C4-2B (cell line): ENCODE results near the gene GPR183.

Source experiments
- ZFX ChIP-seq: fragments of 450-650 bp; IDR thresholded peaks from 2 replicates; pipeline ENCODE4 v1.6.1; 2017
- TF ChIP-seq, protein P1 (sequence below): fragments of 450-650 bp; conservative IDR thresholded peaks from 2 replicates; pipeline ENCODE4 v1.5.1; 2017; ENCODE audit warnings: mild to moderate bottlenecking

DNA sequence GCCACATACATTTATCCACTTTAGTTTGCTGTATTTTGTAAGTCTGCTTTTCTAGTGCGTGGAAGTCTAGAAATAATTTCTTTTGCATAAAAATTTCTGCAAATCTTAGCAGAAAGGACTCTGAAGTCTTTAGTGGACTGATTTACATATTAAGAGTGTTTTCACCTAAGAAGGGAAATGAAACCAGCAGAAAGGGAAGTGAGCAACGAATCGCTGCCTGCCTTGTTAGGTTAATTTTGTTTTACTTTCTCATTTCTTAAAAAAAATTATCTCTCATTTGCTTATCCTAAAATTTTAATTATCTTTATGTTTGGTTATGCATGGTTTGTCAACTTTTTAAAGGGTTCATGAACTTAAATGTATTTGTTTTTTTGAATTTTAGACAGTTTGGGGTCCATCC is 48.3 kb downstream of the GPR183 start:
- TF ChIP-seq, protein P1, sequence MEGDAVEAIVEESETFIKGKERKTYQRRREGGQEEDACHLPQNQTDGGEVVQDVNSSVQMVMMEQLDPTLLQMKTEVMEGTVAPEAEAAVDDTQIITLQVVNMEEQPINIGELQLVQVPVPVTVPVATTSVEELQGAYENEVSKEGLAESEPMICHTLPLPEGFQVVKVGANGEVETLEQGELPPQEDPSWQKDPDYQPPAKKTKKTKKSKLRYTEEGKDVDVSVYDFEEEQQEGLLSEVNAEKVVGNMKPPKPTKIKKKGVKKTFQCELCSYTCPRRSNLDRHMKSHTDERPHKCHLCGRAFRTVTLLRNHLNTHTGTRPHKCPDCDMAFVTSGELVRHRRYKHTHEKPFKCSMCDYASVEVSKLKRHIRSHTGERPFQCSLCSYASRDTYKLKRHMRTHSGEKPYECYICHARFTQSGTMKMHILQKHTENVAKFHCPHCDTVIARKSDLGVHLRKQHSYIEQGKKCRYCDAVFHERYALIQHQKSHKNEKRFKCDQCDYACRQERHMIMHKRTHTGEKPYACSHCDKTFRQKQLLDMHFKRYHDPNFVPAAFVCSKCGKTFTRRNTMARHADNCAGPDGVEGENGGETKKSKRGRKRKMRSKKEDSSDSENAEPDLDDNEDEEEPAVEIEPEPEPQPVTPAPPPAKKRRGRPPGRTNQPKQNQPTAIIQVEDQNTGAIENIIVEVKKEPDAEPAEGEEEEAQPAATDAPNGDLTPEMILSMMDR: no peak
- no peak for TF ChIP-seq ZFX
